Suppressor macrophage (primary cell): ENCODE results near the gene ADAMTSL1.

Experiments used
- DNase-seq, 4 experiments: peaks; one replicate each; pipeline ENCODE4 v3.0.0-alpha.2; 2020 to 2022

ADAMTSL1 gene

GRCh38 chr9:18705796-18706392 is 231.9 kb downstream of the ADAMTSL1 start:
- DNase-seq = no peak

GRCh38 chr9:18706648-18707047 is 232.7 kb downstream of the ADAMTSL1 start:
- DNase-seq = no peak

GRCh38 chr9:18707061-18707461 is 233.1 kb downstream of the ADAMTSL1 start:
- DNase-seq = no peak

GRCh38 chr9:18707489-18708205 is 233.7 kb downstream of the ADAMTSL1 start:
- no peak for DNase-seq

GRCh38 chr9:18708429-18708828 is 234.5 kb downstream of the ADAMTSL1 start:
- no peak for DNase-seq

- no peak for DNase-seq
These were observed 236.1 kb downstream of the ADAMTSL1 start for GRCh38 chr9:18710065-18710464.

GRCh38 chr9:18717759-18718158 is 243.8 kb downstream of the ADAMTSL1 start:
- no peak for DNase-seq

- no peak for DNase-seq
These were observed 244.4 kb downstream of the ADAMTSL1 start for GRCh38 chr9:18718393-18718792.

GRCh38 chr9:18718932-18719331 is 245.0 kb downstream of the ADAMTSL1 start:
- no peak for DNase-seq

- no peak for DNase-seq
These were observed 246.7 kb downstream of the ADAMTSL1 start for GRCh38 chr9:18720691-18721090.

GRCh38 chr9:18721267-18721994 is 247.5 kb downstream of the ADAMTSL1 start:
- DNase-seq = no peak

GRCh38 chr9:18721995-18722310 is 248.0 kb downstream of the ADAMTSL1 start:
- DNase-seq = no peak

- DNase-seq = no peak
These were observed 248.9 kb downstream of the ADAMTSL1 start for GRCh38 chr9:18722882-18723281.

- DNase-seq = no peak
These were observed 249.4 kb downstream of the ADAMTSL1 start for GRCh38 chr9:18723366-18723765.

GRCh38 chr9:18726546-18726945 is 252.6 kb downstream of the ADAMTSL1 start:
- DNase-seq = no peak

- no peak for DNase-seq
These were observed 254.0 kb downstream of the ADAMTSL1 start for GRCh38 chr9:18727904-18728303.

GRCh38 chr9:18728642-18729041 is 254.7 kb downstream of the ADAMTSL1 start:
- no peak for DNase-seq

GRCh38 chr9:18730241-18730640 is 256.3 kb downstream of the ADAMTSL1 start:
- no peak for DNase-seq

- DNase-seq = no peak
These were observed 265.2 kb downstream of the ADAMTSL1 start for GRCh38 chr9:18739127-18739526.

- DNase-seq = no peak
These were observed 265.8 kb downstream of the ADAMTSL1 start for GRCh38 chr9:18739641-18740318.

GRCh38 chr9:18741359-18741758 is 267.4 kb downstream of the ADAMTSL1 start:
- no peak for DNase-seq

GRCh38 chr9:18741945-18742344 is 268.0 kb downstream of the ADAMTSL1 start:
- DNase-seq = no peak

- DNase-seq = no peak
These were observed 269.5 kb downstream of the ADAMTSL1 start for GRCh38 chr9:18743421-18743820.
